Amniotic epithelial cell (primary cell): ENCODE results near the gene FRMPD4.
"Not testable (repeated sequence)": the region's sequence is repeated elsewhere in the genome, so short reads cannot be mapped to it uniquely, and the experiment has no call there.

Experiments
- DNase-seq: peaks from one replicate; pipeline ENCODE4 v3.0.0-alpha.2; 2010; ENCODE audit warnings: low read depth

FRMPD4 gene

GRCh38 chrX:12138361-12139313, at the start of gene FRMPD4:
Gene FRMPD4 (plus strand): TSS chrX:12138473. CDS start chrX:12138972, 499 bp downstream.
- peak; percentile 26 for DNase-seq

DNA sequence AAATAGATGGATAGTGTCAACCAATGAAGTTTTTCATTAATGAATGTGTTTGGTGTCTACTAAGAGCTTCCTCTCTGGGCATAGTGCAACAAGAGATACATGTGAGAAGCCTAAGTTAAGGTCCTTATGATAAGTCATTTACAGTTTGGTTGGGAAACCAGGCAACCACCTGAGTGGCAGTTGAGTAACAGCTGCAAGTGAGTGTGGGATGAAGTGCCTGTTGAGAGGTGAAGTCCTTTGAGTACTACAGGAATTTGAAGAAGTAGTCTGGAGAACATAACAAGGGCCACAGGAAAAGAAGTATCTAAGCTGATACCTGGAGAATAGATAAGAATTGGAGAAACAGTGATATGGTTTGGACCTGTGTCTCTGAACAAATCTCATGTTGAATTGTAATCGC, 48.5 kb upstream of the FRMPD4 start:
- DNase-seq = no peak

DNA sequence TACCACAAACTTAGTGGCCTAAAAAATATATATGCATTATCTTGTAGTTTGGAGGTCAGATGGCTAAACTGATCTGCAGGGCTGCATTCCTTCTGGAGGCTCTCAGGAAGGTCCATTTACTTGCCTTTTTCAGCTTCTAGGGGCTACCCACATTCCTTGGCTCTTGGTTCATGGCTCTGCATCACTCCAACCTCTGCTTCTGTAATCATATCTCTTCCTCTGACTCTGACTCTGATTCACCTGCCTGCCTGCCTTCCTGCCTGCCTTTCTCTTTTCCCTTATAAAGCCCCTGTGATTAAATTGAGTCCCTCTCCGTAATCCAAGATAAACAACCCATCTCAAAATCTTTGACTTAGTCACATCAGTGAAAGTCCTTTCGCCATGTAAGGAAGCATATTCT, 25.0 kb upstream of the FRMPD4 start:
- DNase-seq = peak; percentile 31

GRCh38 chrX:12115377-12115776, 22.9 kb upstream of the FRMPD4 start:
- no peak for DNase-seq

GRCh38 chrX:12118134-12118533, 20.1 kb upstream of the FRMPD4 start:
- DNase-seq = peak; percentile 38

DNA sequence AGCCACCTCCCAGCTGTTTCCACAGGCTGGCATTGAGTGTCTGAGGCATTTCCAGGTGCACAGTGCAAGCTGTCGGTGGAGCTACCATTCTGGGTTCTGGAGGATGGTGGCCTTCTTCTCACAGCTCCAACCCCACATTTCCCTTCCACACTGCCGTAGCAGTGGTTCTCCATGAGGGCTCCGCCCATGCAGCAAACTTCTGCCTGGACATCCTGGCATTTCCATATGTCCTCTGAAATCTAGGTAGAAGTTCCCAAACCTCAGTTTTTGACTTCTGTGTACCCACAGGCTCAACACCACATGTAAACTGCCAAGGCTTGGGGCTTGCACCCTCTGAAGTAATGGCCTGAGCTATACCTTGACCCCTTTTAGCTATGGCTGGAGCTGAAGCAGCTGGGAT, 10.3 kb upstream of the FRMPD4 start:
- no peak for DNase-seq

GRCh38 chrX:12137951-12138360, 317 bp upstream of the FRMPD4 start:
- DNase-seq = no peak

DNA sequence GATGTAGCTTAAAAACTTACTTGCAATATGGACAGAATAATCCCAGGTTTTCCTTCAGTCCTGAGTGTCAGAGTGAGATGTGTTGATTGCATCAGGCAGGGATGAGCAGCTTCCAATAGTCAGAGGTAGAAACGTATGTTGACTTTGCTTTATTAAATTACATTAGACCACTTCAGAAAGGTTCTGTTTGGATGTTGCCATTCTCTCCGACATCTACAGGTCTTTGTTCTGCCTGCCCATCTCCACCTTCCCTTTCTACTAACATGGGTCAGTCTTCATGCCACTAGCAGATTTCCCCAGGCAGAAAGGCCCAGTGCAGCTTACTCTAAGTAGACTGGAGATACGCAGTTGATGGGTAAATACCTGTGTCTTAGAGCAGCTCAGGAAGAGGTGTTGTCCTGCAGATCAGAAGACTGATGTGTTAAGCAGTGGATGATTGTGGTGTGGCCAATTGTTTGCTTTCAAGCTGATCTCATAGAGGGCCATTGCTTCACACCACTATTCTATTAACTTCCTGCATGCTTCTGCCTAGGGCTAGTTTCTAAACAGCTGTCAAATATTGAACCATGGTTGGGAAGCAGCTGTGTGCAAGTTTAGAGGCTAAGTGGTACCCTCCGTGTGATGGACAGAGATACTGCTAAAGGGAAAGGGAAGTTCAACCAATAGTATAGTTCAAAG, 1.8 kb downstream of the FRMPD4 start:
- DNase-seq = peak; percentile 31

GRCh38 chrX:12141511-12141910, 3.2 kb downstream of the FRMPD4 start:
- DNase-seq = no peak

DNA sequence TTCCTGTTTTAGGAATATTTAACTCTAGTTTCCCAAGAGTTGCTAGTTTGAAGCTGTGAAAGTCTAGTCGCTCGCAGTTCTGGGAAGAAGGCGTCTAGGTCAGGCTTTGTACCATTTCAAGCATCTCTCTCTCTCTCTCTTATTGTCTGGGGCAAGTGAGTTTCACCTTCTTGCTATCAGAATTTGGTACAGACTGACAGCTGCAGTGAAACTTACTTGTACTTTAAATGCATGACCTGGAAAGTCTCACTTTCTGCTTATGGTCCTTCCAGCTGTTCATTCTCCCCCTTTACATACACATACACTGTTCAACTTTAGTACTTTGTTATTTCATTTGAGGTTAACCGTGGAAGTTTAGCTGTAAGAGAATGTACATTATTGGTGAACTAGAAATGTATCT, 4.4 kb downstream of the FRMPD4 start:
- DNase-seq = no peak

DNA sequence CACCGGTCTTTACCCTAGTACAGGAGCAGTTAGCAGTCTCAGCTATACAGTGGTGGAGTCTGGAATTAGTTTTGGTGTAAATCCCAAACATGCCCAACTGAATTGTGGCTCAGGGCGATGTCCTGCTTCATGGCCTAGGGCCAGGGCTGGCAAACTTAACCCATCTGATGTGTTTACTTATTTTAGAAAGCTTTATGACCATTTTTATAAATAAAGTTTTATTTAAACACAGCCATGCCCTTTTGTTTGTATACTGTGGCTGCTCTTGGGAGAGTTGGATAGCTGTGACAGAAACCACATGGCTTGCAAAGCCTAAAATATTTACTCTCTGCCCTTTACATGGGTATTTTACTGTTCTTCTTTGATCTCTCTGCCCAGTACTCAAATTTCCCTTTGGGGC, 7.1 kb downstream of the FRMPD4 start:
- DNase-seq = no peak

DNA sequence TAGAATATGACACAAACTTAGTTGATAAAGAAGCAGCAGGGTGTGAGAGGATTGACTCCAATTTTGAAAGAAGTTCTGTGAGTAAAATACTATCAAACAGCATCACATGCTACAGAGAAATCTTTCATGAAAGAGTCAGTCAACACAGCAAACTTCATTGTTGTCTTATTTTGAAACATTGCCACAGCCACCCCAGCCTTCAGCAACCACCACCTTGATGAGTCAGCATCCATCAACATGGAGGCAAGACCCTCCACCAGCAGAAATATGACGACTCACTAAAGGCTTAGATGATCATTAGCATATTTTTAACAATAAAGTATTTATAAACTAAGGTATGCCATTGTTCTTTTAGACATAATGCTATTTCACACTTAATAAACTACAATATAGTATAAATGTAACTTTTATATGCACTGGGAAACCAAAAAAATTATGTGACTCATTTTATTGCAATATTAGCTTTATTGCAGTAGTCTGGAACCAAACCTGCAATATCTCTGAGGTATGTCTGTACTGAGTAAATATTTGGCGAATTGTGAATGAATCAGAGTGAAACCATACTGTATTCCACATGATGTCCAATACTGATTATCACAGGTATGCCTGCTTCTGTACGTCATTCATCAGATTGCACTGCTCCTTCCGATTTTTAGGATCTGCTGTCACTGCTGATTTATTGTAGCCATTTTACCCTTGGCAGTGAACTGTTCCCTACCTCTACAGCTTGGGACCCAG, 11.6 kb downstream of the FRMPD4 start:
- DNase-seq = no peak

DNA sequence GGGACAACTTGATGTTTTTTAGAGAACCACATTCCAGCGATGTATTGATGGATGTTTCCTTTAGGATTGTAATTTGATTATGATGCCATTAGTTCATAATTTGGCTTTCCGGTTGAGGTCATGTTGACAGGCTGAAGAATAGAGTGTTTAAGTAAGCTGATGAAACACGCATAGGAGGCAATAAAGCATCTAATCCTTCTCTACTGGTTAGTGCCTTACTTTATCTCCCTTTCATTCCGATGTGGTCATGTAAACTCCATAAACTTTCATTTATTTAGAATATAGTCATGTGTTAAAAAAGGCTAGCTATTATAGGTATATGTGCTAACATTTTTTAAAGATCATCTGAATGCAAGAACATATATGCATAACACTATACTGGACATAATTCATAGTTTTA, 15.0 kb downstream of the FRMPD4 start:
- DNase-seq = no peak

- no peak for DNase-seq
Observed at GRCh38 chrX:12153741-12154140, 15.5 kb downstream of the FRMPD4 start.

DNA sequence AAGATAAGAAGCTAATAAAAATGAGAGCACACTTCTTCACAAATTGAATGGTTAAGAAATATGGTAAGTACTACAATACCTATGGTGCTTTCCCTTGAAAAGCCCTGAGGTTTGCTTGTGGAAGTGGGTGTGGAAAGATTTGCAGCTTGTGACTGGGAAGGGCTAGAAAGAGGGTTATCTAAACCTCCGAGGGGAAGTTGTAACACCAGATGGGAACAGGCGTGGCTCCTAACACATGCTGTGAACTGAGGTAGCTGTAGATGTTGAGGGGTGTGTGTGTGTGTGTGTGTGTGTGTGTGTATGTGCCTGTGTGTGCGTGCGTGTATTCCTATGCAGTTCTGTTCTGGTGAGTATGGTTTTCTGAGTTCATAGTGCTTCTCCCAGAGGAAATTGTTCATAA, 21.5 kb downstream of the FRMPD4 start:
- DNase-seq = no peak

GRCh38 chrX:12162420-12162819, 24.1 kb downstream of the FRMPD4 start:
- DNase-seq = peak; percentile 52

DNA sequence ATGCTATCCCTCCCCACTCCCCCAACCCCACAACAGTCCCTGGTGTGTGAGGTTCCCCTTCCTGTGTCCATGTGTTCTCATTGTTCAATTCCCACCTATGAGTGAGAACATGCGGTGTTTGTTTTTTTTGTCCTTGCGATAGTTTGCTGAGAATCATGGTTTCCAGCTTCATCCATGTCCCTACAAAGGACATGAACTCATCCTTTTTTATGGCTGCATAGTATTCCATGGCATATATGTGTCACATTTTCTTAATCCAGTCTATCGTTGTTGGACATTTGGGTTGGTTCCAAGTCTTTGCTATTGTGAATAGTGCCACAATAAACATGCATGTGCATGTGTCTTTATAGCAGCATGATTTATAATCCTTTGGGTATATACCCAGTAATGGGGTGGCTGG, 25.9 kb downstream of the FRMPD4 start:
- not testable (repeated sequence) for DNase-seq

- no peak for DNase-seq
Observed at GRCh38 chrX:12170755-12171154, 32.5 kb downstream of the FRMPD4 start.

GRCh38 chrX:12174358-12174757, 36.1 kb downstream of the FRMPD4 start:
- peak; percentile 41 for DNase-seq

DNA sequence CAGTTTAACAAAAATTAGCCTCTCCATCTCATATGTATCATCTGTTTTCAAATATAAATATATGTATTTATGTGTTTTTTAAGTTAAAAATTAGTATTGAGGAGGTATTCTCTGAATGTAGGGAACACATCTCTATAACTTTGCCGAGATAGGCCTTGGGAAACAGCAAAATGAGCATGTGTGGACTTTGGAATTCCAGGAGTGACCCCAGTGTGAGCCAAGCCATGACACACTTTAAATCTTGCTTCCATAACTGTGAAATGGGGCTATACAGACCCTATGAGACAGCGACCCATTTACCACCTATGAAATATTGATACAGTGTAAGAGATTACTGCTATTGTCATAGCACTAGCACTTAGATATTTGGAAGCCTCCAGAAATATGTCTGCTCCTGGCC, 58.8 kb downstream of the FRMPD4 start:
- DNase-seq = peak; percentile 38

DNA sequence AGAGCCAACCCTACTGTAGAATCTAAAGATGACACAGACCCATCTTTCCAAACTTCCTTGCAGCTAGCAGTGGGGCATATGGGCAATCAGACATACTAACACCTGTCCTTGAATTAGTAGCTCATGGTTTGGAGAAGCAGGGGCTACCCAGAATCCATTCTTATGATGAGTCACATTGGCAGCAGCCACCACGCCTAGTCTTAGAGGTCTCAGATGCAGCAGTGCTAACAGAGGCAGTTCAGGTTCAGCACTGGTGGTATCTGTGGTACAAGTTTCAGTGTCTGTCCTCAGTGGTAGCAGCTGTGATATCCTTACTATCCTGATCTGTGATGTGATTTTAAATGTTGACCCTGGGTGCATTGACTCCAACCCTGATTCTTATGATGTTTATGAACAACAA, 68.1 kb downstream of the FRMPD4 start:
- DNase-seq = no peak

DNA sequence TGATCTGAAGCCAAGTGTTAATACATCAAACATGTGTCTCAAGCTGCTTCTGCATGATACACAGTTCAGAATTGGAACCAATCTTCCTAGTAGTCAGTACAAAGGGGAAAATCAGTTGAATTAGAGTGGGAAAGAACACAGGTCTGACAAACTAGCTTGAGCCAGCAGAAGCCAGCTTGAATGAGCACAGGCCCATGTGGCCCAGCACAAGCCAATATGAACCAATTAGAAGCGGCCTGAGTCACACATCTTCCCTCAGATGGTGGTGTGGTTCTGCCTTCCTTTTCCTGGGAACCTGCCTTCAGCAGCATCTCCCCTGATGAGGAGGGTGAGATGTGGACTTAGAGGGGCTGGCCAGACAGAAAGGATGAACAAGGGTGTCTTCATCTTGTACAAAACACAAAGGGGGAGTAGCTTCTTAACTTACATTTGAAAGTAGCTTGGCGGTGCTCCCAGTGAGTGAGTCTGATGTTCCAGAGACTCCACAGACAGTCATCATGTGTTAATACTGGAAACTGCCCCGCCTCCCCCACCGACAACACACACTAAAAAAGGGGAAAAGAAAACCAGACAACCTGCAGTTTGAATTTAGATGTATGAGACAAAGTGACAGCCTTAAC, 72.0 kb downstream of the FRMPD4 start:
- DNase-seq = peak; percentile 78
